SK-N-SH (cell line): ENCODE results near the gene DNAJC10. TPM values are rescaled to one million over a fixed set of nuclear protein-coding genes. Genes with fewer than 3 reads are reported as not detected.

Experiments
- CTCF ChIA-PET: fragments of 300-600, 350-600 bp; formaldehyde crosslinking; extraction: SDS; loops from one replicate; lab custom pipeline; 2021; lab: Yijun Ruan, JAX
- POLR2A ChIA-PET: fragments of 350-600 bp; sonication (Branson Sonifier 250); formaldehyde crosslinking; extraction: SDS; loops from one replicate; lab custom pipeline; 2020; ENCODE audit warnings: antibody characterized with exemption, inconsistent platforms; lab: Yijun Ruan, JAX
- DNase-seq: peaks from one replicate; pipeline ENCODE4 v3.0.0; 2012
- H2AFZ ChIP-seq: fragments of 200-600 bp; sonication (generic); 2 replicates; pipeline ENCODE4 v1.8.1; 2016; ENCODE audit warnings: antibody characterized with exemption, mild to moderate bottlenecking, low read depth
- H3F3A ChIP-seq: fragments of 200-600 bp; sonication (generic); replicated peaks from 2 replicates; pipeline ENCODE3; 2016; ENCODE audit warnings: antibody characterized with exemption, mild to moderate bottlenecking; ENCODE audit not compliant: insufficient read depth
- H3K27ac ChIP-seq, 2 experiments: fragments of 200-500 bp in 1 of 2; fragments of 200-600 bp in 1 of 2; sonication (Bioruptor generic) in 1 of 2; sonication (generic), shearing (Covaris generic) in 1 of 2; 2 replicates each; pipeline versions ENCODE4 v1.5.1 to v1.6.1; 2014 to 2016; ENCODE audit warnings: low read depth in 2 of 2, inconsistent platforms in 1 of 2, low read length in 1 of 2, mild to moderate bottlenecking in 1 of 2, mixed read lengths in 1 of 2
- H3K27me3 ChIP-seq: fragments of 200-600 bp; sonication (generic), shearing (Covaris generic); 2 replicates; pipeline ENCODE4 v1.6.1; 2016; ENCODE audit warnings: mixed run types; ENCODE audit not compliant: insufficient read depth
- H3K36me3 ChIP-seq, 2 experiments: fragments of 200-500 bp in 1 of 2; fragments of 200-600 bp in 1 of 2; sonication (Bioruptor generic) in 1 of 2; sonication (generic) in 1 of 2; replicated peaks in 1 of 2; 2 replicates each; pipeline versions ENCODE3 to v1.5.1; 2014 to 2016; ENCODE audit warnings: low read length in 1 of 2, mild to moderate bottlenecking in 1 of 2; ENCODE audit not compliant: insufficient read depth in 2 of 2, control insufficient read depth in 1 of 2
- H3K4me1 ChIP-seq, 2 experiments: fragments of 200-500 bp in 1 of 2; fragments of 200-600 bp in 1 of 2; sonication (Bioruptor generic) in 1 of 2; sonication (generic), shearing (Covaris generic) in 1 of 2; 2 replicates each; pipeline versions ENCODE4 v1.5.1 to v1.6.1; 2014 to 2016; ENCODE audit warnings: low read depth in 1 of 2, low read length in 1 of 2, mixed run types in 1 of 2; ENCODE audit not compliant: insufficient read depth in 2 of 2, control insufficient read depth in 1 of 2
- H3K4me2 ChIP-seq: fragments of 200-600 bp; sonication (generic), shearing (Covaris generic); 2 replicates; pipeline ENCODE4 v1.6.1; 2017; ENCODE audit warnings: mixed run types
- H3K4me3 ChIP-seq, 2 experiments: fragments of 200-500 bp in 1 of 2; fragments of 200-600 bp in 1 of 2; sonication (Bioruptor generic) in 1 of 2; sonication (generic), shearing (Covaris generic) in 1 of 2; 2 replicates each; pipeline versions ENCODE4 v1.5.1 to v1.8.1; 2014 to 2016; ENCODE audit warnings: low read depth in 2 of 2, inconsistent platforms in 1 of 2, low read length in 1 of 2, mild to moderate bottlenecking in 1 of 2, mixed read lengths in 1 of 2, moderate library complexity in 1 of 2
- H3K79me2 ChIP-seq: fragments of 200-600 bp; sonication (generic); 2 replicates; pipeline ENCODE4 v1.8.1; 2017; ENCODE audit warnings: mild to moderate bottlenecking; ENCODE audit not compliant: insufficient read depth
- H3K9ac ChIP-seq: fragments of 200-600 bp; sonication (generic); 2 replicates; pipeline ENCODE4 v1.6.1; 2017; ENCODE audit warnings: mixed run types
- H3K9me2 ChIP-seq: fragments of 200-600 bp; sonication (generic); 2 replicates; pipeline ENCODE4 v1.6.1; 2017; ENCODE audit warnings: mixed run types
- H3K9me3 ChIP-seq: fragments of 200-600 bp; sonication (generic); 2 replicates; pipeline ENCODE4 v1.6.1; 2017; ENCODE audit warnings: mixed run types, mild to moderate bottlenecking, moderate library complexity
- H4K20me1 ChIP-seq: fragments of 200-600 bp; sonication (generic); 2 replicates; pipeline ENCODE4 v1.6.1; 2017; ENCODE audit warnings: mild to moderate bottlenecking, mixed run types; ENCODE audit not compliant: insufficient read depth
- CHD2 ChIP-seq: fragments of 150-350 bp; IDR thresholded peaks from 2 replicates; pipeline ENCODE4 v1.6.1; 2018; ENCODE audit warnings: low read length; ENCODE audit not compliant: partially characterized antibody
- ELF1 ChIP-seq: IDR thresholded peaks from 2 replicates; pipeline ENCODE4 v1.4.0; 2012
- EP300 ChIP-seq, 2 experiments: IDR thresholded peaks; 2 replicates each; pipeline versions ENCODE4 v1.4.0 to v1.6.1; 2012; ENCODE audit warnings: borderline replicate concordance in 1 of 2, low read depth in 1 of 2, low read length in 1 of 2
- FOSL2 ChIP-seq: IDR thresholded peaks from 2 replicates; pipeline ENCODE4 v1.4.0; 2012; ENCODE audit warnings: low read depth, mild to moderate bottlenecking, moderate library complexity, borderline replicate concordance
- FOXM1 ChIP-seq: IDR thresholded peaks from 2 replicates; pipeline ENCODE4 v1.4.0; 2012; ENCODE audit warnings: low read depth, mild to moderate bottlenecking
- GABPA ChIP-seq: IDR thresholded peaks from 2 replicates; pipeline ENCODE4 v1.4.0; 2012; ENCODE audit warnings: low read depth, mild to moderate bottlenecking
- GATA2 ChIP-seq: sonication (generic); formaldehyde crosslinking; IDR thresholded peaks from 2 replicates; pipeline ENCODE4 v1.5.0; 2020; ENCODE audit warnings: mild to moderate bottlenecking, missing genetic modification reagents
- IRF3 ChIP-seq: fragments of 150-350 bp; IDR thresholded peaks from 2 replicates; pipeline ENCODE4 v1.6.1; 2016; ENCODE audit warnings: mild to moderate bottlenecking, low read depth, low read length
- MAX ChIP-seq: IDR thresholded peaks from 2 replicates; pipeline ENCODE4 v1.4.0; 2012; ENCODE audit warnings: low read depth
- MXI1 ChIP-seq: IDR thresholded peaks from 2 replicates; pipeline ENCODE4 v1.6.1; 2012; ENCODE audit warnings: mild to moderate bottlenecking, low read depth, low read length, improper control_type of control experiment
- NFIC ChIP-seq: IDR thresholded peaks from 2 replicates; pipeline ENCODE4 v1.4.0; 2012; ENCODE audit warnings: borderline replicate concordance
- NRF1 ChIP-seq: IDR thresholded peaks from 2 replicates; pipeline ENCODE4 v1.6.1; 2012; ENCODE audit warnings: low read depth, mild to moderate bottlenecking, low read length
- POLR2AphosphoS5 ChIP-seq: IDR thresholded peaks from 2 replicates; pipeline ENCODE4 v1.6.1; 2012; ENCODE audit warnings: low read depth, low read length
- REST ChIP-seq: IDR thresholded peaks from 2 replicates; pipeline ENCODE4 v1.6.1; 2012; ENCODE audit warnings: mild to moderate bottlenecking, low read depth, low read length, moderate library complexity
- RFX5 ChIP-seq: IDR thresholded peaks from 2 replicates; pipeline ENCODE4 v1.6.1; 2012; ENCODE audit warnings: mild to moderate bottlenecking, improper control_type of control experiment, low read length
- RXRA ChIP-seq: IDR thresholded peaks from 2 replicates; pipeline ENCODE4 v1.4.0; 2012; ENCODE audit warnings: low read depth, mild to moderate bottlenecking, borderline replicate concordance
- SIN3A ChIP-seq: IDR thresholded peaks from 2 replicates; pipeline ENCODE4 v1.6.1; 2012; ENCODE audit warnings: low read depth, mild to moderate bottlenecking, low read length, moderate library complexity, borderline replicate concordance
- TAF1 ChIP-seq: IDR thresholded peaks from 2 replicates; pipeline ENCODE4 v1.6.1; 2012; ENCODE audit warnings: low read depth, mild to moderate bottlenecking, low read length, moderate library complexity, borderline replicate concordance
- TCF12 ChIP-seq: IDR thresholded peaks from 2 replicates; pipeline ENCODE4 v1.4.0; 2012
- WGBS: methylation state at CpG from one replicate; pipeline ENCODE4 v1.1.6; 2017; ENCODE audit warnings: low lambda C conversion rate; 5-methylcytosine and 5-hydroxymethylcytosine counted together
- polyA plus RNA-seq, 3 experiments: library from polyadenylated mRNA; depleted of rRNA; stranded (reverse); fragments of >200 nt; gene quantifications; 2 replicates each; pipeline ENCODE4 v1.2.3, GENCODE V29; 2012

DNAJC10 gene
- polyA plus RNA-seq (2012; rRNA removed) = 30.8 and 41.5 TPM in 2 replicates
- 44.6 and 54.4 TPM in 2 replicates for polyA plus RNA-seq (2012; cell fraction: cytosol; rRNA removed)
- 26.2 and 61.7 TPM in 2 replicates for polyA plus RNA-seq (2012; cell fraction: nucleus; rRNA removed)

GRCh38 chr2:182715892-182716649 is at the start of gene DNAJC10:
DNAJC10 (plus strand) TSS chr2:182716257; CDS start chr2:182718087, 1,830 bp downstream.
- Histone ChIP-seq H3K9me3 (no peaks in the 10 kb centered on the region), H3K36me3 (peaks cover 22 to 24% of the 10 kb centered on the region in 2 experiments), H4K20me1 (no peaks in the 10 kb centered on the region), H3K9me2 (no peaks in the 10 kb centered on the region), H2AFZ (peak within 1 kb of the TSS; percentile 84), H3F3A (peaks cover 4% of the 10 kb centered on the region), H3K27ac (peak within 1 kb of the TSS; percentile 86 to 95), H3K27me3 (no peaks in the 10 kb centered on the region)
- POLR2A ChIA-PET = interaction anchor here (0.8 to 1.4 kb wide), 4 partner anchors 11 to 1724 kb away, joined by 3 to 4 read pairs (median 4); no protein-coding TSS in a partner anchor
- CTCF ChIA-PET = interaction anchor here (0.6 to 1.5 kb wide), 6 partner anchors 13 to 738 kb away, joined by 3 to 5 read pairs (median 3); no protein-coding TSS in a partner anchor
- DNase-seq = peak; percentile 94
- peak; percentile 5 to 60; a peak in 1 of 4 replicates for TF ChIP-seq EP300 (IDR thresholded peaks at IDR 0.05; ENCODE audit: borderline replicate concordance in 1 of 2, low read depth in 1 of 2, low read length in 1 of 2)
- peak; percentile 76 for TF ChIP-seq GABPA
- peak; percentile 59; the same call in 1 of the 2 replicates for TF ChIP-seq ELF1
- peak; percentile 88 for TF ChIP-seq MXI1
- no peak for TF ChIP-seq IRF3
- peak; percentile 12; the same call in 1 of the 2 replicates for TF ChIP-seq NFIC
- TF ChIP-seq MAX = peak; percentile 65; the same call in 1 of the 2 replicates
- peak; percentile 80 for TF ChIP-seq POLR2AphosphoS5
- TF ChIP-seq FOXM1 = no peak
- peak; percentile 9; the same call in 1 of the 2 replicates for TF ChIP-seq REST
- TF ChIP-seq GATA2 (CRISPR knock-in tag) = no peak
- TF ChIP-seq RXRA = no peak
- TF ChIP-seq FOSL2 = 0 out of 2 replicates have a peak, but pooled peaks have one; percentile 3
- peak; percentile 58 for TF ChIP-seq CHD2
- no peak for TF ChIP-seq TCF12
- peak; percentile 52; the same call in 1 of the 2 replicates for TF ChIP-seq TAF1
- TF ChIP-seq SIN3A = 0 out of 2 replicates have a peak, but pooled peaks have one; percentile 26
- 0 out of 2 replicates have a peak, but pooled peaks have one; percentile 30 for TF ChIP-seq RFX5
- TF ChIP-seq NRF1 = peak; percentile 43
- TF ChIP-seq, all 33 proteins: peak for 14
- WGBS = 0% methylated on average over 5 of the region's 69 CpGs
- peak within 1 kb of the TSS; percentile 93 for H3K4me2 ChIP-seq
- peaks cover 26% of the 10 kb centered on the region for H3K79me2 ChIP-seq
- peak within 1 kb of the TSS; percentile 69 to 96 for H3K4me3 ChIP-seq
- peaks cover 0 to 12% of the 10 kb centered on the region in 2 experiments; a peak in 3 of 4 replicates for H3K4me1 ChIP-seq
- H3K9ac ChIP-seq = peak within 1 kb of the TSS; percentile 90
